Activated T-cell treated with anti-CD3 and anti-CD28 coated beads, Interleukin-2, amount 50 U/mL, for 72 hours (primary cell): ENCODE data around the gene BAG3. TPM values are rescaled to one million over a fixed set of nuclear protein-coding genes. Genes with fewer than 3 reads are reported as not detected.
A peak's percentile ranks its signal among the peaks of the same experiment; 100 is the strongest.
"Not testable (repeated sequence)": the region's sequence is repeated elsewhere in the genome, so short reads cannot be mapped to it uniquely, and the experiment has no call there.

Experiments used
- ATAC-seq, 2 donors: fragments of 150-1000 bp; cut with Tn5 transposase; replicated peaks in 1 of 2; 2 replicates each; pipeline ENCODE4 v1.10.0; 2021; ENCODE audit warnings: moderate library complexity in 2 of 2, mild to moderate bottlenecking in 1 of 2
- DNase-seq, 2 donors: peaks; one replicate each; pipeline ENCODE4 v3.0.0; 2021 to 2022; ENCODE audit warnings: mixed read lengths in 1 of 2
- H3K27ac Mint-ChIP-seq: one replicate; pipeline ENCODE4 v1.8.0; 2022; ENCODE audit warnings: mild to moderate bottlenecking, moderate library complexity, mixed read lengths
- H3K27me3 Mint-ChIP-seq: one replicate; pipeline ENCODE4 v1.8.0; 2022; ENCODE audit warnings: low read depth, mixed read lengths
- H3K36me3 Mint-ChIP-seq, 2 donors: one replicate each; pipeline ENCODE4 v1.8.0; 2022; ENCODE audit warnings: mixed read lengths in 2 of 2, mild to moderate bottlenecking in 1 of 2; ENCODE audit not compliant: insufficient read depth in 2 of 2
- H3K4me1 Mint-ChIP-seq: one replicate; pipeline ENCODE4 v1.8.0; 2022; ENCODE audit warnings: low read depth, mixed read lengths
- H3K4me3 Mint-ChIP-seq, 2 donors: one replicate each; pipeline ENCODE4 v1.8.0; 2022; ENCODE audit warnings: mild to moderate bottlenecking in 2 of 2, mixed read lengths in 2 of 2, moderate library complexity in 2 of 2
- H3K9me3 Mint-ChIP-seq, 2 donors: one replicate each; pipeline ENCODE4 v1.8.0; 2022; ENCODE audit warnings: mixed read lengths in 2 of 2
- total RNA-seq, 2 donors: library from RNA; stranded (reverse); gene quantifications; one replicate each; pipeline ENCODE4 v1.2.3, GENCODE V29; 2022

Gene BAG3
- total RNA-seq = 10 to 100 TPM; 16.4 to 22.1 TPM

DNA sequence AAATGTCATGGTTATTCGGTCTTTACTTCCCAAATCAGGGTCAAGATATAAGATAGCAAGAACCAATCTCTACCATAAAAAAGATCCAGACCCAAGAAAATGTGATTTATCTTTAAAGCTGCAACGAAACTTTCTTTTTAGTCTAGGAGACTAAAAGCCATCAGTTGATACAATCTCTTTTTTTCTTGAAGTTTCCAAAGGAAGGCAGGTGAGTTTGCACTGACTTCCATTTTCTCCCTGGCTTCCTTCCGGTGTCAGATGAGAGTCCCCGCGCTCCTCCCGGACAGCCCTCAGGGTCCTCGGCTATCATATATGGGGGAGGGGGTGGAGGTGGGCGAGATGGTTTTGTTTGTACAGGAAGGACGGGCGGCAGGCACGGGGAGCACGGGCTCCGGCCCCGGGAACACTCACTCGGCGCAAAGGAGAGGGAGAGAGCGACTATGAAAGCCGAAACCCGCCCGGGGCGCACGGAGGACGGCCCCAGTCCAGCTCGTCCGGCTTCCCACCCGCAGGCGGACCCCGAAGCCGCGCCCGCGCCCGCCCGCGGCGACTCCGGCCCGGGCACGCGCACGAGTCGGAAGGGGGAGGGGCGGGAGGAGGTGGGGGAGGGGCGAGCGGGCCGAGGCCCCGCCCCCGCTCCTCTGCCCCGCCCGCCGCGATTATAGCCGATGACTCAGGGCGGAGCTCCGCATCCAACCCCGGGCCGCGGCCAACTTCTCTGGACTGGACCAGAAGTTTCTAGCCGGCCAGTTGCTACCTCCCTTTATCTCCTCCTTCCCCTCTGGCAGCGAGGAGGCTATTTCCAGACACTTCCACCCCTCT, at the start of gene BAG3:
TSS of gene BAG3 (plus strand) at position 689 of the 822 bp plus-strand sequence. CDS start 296 bp downstream, outside the sequence.
- Mint-ChIP-seq H3K27me3 (no peaks in the 10 kb centered on the region), H3K36me3 (no peaks in the 10 kb centered on the region), H3K4me1 (peaks cover 44% of the 10 kb centered on the region), H3K9me3 (peaks cover 0 to 1% of the 10 kb centered on the region in 2 donors), H3K27ac (peak within 1 kb of the TSS; percentile 93), H3K4me3 (peak within 1 kb of the TSS; percentile 95 to 99)
- peak; percentile 81 to 85 for DNase-seq
- peak; percentile 65 to 73 for ATAC-seq

- ATAC-seq = peak; percentile 81 to 88
- Mint-ChIP-seq H3K9me3 (no peaks in the 10 kb centered on the region), H3K27ac (peak overlapping the region; percentile 4), H3K4me1 (peaks cover 14% of the 10 kb centered on the region), H3K4me3 (no peak overlapping the region), H3K27me3 (no peaks in the 10 kb centered on the region), H3K36me3 (peaks cover 2 to 5% of the 10 kb centered on the region in 2 donors)
- peak; percentile 53 to 55 for DNase-seq
Observed at GRCh38 chr10:119602241-119603095, 48.7 kb upstream of the BAG3 start.

- ATAC-seq = no peak
Observed at GRCh38 chr10:119604468-119604867, 46.7 kb upstream of the BAG3 start.

DNA sequence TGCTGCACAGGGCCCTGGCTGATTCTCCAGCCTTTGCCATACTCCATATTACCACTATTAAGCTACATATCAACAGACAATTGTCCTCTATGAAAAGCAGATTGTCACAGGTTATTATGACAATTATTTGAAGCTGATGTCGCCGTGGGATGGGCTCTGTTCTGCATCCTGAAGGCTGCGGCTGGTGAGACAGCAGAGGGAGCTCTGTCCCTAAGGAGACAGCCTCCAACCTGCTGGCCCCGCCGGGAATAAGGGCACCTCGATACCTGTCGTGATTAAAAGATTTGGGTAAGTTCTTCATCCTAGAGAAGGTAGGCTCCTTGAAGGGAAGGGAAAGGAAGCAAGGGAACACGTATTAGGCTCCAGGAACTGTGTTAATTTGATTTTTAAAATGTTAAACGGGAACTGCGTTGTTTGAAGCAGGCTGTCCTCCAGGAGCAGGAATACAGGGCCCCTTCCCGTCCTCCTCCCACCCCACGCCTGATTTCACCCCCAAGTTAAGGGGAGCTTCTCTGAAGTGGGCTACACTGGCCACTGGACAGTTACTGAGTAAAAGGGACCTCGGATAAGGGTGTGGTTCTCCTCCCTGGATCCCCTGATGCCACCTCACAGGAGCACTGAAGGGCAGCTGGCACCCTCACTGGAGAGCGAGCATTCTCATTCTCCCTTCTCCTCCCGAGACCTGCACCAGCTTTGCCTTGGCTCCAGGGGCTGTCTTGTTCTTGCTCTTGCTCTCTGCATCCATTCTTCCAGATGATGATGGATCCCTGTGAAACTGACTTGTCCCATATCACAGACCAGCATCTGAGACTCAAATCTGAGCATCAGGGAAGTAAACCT, 42.6 kb upstream of the BAG3 start:
- peak in 1 of 2 donors; percentile 62 for ATAC-seq
- H3K4me3 Mint-ChIP-seq = peak overlapping the region; percentile 24 to 54

More at GRCh38 chr10:119604468-119604867, 46.7 kb upstream of the BAG3 start:
- Mint-ChIP-seq H3K27me3 (peaks cover 5% of the 10 kb centered on the region), H3K4me1 (peaks cover 11% of the 10 kb centered on the region), H3K27ac (no peak overlapping the region), H3K4me3 (no peak overlapping the region), H3K9me3 (no peaks in the 10 kb centered on the region), H3K36me3 (no peaks in the 10 kb centered on the region)
- DNase-seq = no peak

DNA sequence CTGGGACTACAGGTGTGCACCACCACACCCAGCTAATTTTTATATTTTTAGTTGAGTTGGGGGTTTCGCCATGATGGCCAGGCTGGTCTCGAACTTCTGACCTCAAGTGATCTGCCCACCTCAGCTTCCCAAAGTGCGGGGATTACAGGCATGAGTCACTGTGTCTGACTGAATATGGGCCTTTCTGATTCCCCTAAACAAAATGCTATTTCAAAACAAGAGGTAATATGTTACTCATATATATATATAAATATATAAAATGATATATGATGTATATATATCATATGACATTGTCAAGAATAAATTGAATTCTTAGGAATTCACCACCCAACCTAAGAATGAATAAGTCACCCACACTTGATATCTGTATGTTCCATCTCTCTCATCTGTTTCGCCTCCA, 41.7 kb upstream of the BAG3 start:
- DNase-seq = no peak
- Mint-ChIP-seq H3K27ac (no peak overlapping the region), H3K4me3 (no peak overlapping the region), H3K27me3 (peaks cover 5% of the 10 kb centered on the region), H3K36me3 (no peaks in the 10 kb centered on the region), H3K4me1 (peaks cover 12% of the 10 kb centered on the region), H3K9me3 (no peaks in the 10 kb centered on the region)
- ATAC-seq = no peak

More for the DNA sequence above, 42.6 kb upstream of the BAG3 start:
- Mint-ChIP-seq H3K4me1 (peaks cover 12% of the 10 kb centered on the region), H3K9me3 (no peaks in the 10 kb centered on the region), H3K27ac (no peak overlapping the region), H3K27me3 (peaks cover 5% of the 10 kb centered on the region), H3K36me3 (no peaks in the 10 kb centered on the region)
- DNase-seq = peak; percentile 10 to 13

GRCh38 chr10:119611433-119611832, 39.7 kb upstream of the BAG3 start:
- no peak overlapping the region for H3K4me3 Mint-ChIP-seq
- H3K9me3 Mint-ChIP-seq = no peaks in the 10 kb centered on the region
- peaks cover 12% of the 10 kb centered on the region for H3K4me1 Mint-ChIP-seq
- ATAC-seq (no peak), DNase-seq (no peak)
- H3K27ac Mint-ChIP-seq = no peak overlapping the region
- H3K27me3 Mint-ChIP-seq = peaks cover 5% of the 10 kb centered on the region
- H3K36me3 Mint-ChIP-seq = no peaks in the 10 kb centered on the region

- Mint-ChIP-seq H3K4me1 (peaks cover 7% of the 10 kb centered on the region), H3K27ac (no peak overlapping the region), H3K27me3 (peaks cover 5% of the 10 kb centered on the region), H3K4me3 (no peak overlapping the region), H3K36me3 (no peaks in the 10 kb centered on the region), H3K9me3 (no peaks in the 10 kb centered on the region)
- DNase-seq = no peak
- no peak for ATAC-seq
Observed at GRCh38 chr10:119613741-119614140, 37.4 kb upstream of the BAG3 start.

GRCh38 chr10:119614686-119615085, 36.5 kb upstream of the BAG3 start:
- Mint-ChIP-seq H3K36me3 (no peaks in the 10 kb centered on the region), H3K27me3 (no peaks in the 10 kb centered on the region), H3K4me3 (no peak overlapping the region), H3K4me1 (no peaks in the 10 kb centered on the region), H3K9me3 (no peaks in the 10 kb centered on the region), H3K27ac (no peak overlapping the region)
- DNase-seq (no peak), ATAC-seq (no peak)

DNA sequence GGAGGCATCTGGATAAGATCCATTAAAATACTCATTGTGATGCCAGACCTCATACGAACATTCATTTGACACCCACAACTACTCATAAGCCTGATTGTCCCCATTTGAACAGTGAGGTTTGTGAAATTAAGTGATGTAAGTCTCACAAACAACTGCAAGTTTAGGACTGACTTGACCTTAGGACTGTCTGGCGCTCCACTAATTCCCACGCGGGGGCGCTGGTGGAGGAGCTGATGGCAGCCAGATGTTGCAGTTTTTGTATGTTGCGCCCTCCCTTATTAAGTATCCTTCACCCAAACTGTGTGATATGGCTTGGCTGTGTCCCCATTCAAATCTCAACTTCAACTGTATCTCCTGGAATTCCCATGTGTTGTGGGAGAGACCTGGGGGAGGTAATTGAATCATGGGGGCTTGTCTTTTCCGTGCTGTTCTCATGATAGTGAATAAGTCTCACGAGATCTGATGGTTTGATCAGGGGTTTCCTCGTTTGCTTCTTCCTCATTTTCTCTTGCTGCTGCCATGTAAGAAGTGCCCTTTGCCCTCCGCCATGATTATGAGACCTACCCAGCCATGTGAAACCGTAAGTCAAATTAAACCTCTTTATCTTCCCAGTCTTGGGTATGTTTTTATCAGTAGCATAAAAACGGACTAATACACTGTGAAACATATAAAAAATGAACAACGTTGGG, 34.2 kb upstream of the BAG3 start:
- Mint-ChIP-seq H3K9me3 (no peaks in the 10 kb centered on the region), H3K27ac (no peak overlapping the region), H3K4me1 (peaks cover 14% of the 10 kb centered on the region), H3K36me3 (no peaks in the 10 kb centered on the region), H3K27me3 (no peaks in the 10 kb centered on the region), H3K4me3 (no peak overlapping the region)
- peak; percentile 10 to 21 for DNase-seq
- peak in 1 of 2 donors; percentile 39 for ATAC-seq

GRCh38 chr10:119619215-119619614, 32.0 kb upstream of the BAG3 start:
- no peaks in the 10 kb centered on the region for H3K36me3 Mint-ChIP-seq
- DNase-seq (no peak), ATAC-seq (no peak)
- H3K9me3 Mint-ChIP-seq = no peaks in the 10 kb centered on the region
- H3K4me3 Mint-ChIP-seq = no peak overlapping the region
- H3K4me1 Mint-ChIP-seq = peaks cover 14% of the 10 kb centered on the region
- H3K27me3 Mint-ChIP-seq = no peaks in the 10 kb centered on the region
- H3K27ac Mint-ChIP-seq = no peak overlapping the region

- H3K4me1 Mint-ChIP-seq = peaks cover 14% of the 10 kb centered on the region
- not testable (repeated sequence) for H3K36me3 Mint-ChIP-seq, DNase-seq, ATAC-seq, H3K27ac Mint-ChIP-seq, H3K27me3 Mint-ChIP-seq, H3K4me3 Mint-ChIP-seq, H3K9me3 Mint-ChIP-seq
Observed at GRCh38 chr10:119619811-119620210, 31.4 kb upstream of the BAG3 start.
